Measurements from ENCODE around the gene ZNF580.

DNA sequence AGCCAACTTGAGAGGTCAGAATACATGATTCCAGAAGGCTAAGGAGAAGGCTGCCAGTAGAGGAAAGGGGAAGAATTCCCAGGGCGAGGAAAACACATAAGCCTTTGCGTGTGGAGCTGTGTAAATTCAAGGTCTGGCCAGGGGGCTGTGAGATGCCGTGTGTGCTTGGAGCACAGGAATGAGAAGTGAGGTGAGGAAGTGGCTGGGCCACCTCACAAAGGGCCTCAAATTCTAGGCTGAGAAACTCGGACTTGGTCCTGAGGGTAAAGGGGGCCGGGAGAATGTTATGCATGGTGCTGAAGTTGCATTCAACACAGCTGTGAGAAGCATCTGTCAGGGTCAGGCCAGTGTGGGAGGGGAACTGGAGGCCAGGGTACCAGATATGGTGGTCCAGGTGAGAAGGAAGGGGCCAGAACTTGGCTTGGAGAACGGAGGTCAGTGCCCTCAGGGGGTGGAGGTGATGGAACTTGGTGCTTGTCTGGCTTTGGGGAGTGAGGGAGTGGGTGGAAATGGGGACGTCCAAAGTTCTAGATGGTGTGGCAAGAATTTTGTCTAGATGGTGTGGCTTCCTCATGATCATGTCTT lies 4.9 kb upstream of the ZNF580 start:
- TF ChIP-seq TOX (CRISPR knock-in tag; IDR thresholded peaks at IDR 0.05; ENCODE audit: borderline replicate concordance) (no peak), PPARA (CRISPR knock-in tag; IDR thresholded peaks at IDR 0.05; ENCODE audit: borderline replicate concordance) (no peak), ARNTL (CRISPR knock-in tag; IDR thresholded peaks at IDR 0.05; ENCODE audit: borderline replicate concordance, low read depth) (no peak), GLIS3 (CRISPR knock-in tag; IDR thresholded peaks at IDR 0.05) (no peak), ZC3H10 (CRISPR knock-in tag; IDR thresholded peaks at IDR 0.05) (no peak), TCF4 (CRISPR knock-in tag; IDR thresholded peaks at IDR 0.05; ENCODE audit: borderline replicate concordance) (no peak)
- TF ChIP-seq, protein P1, sequence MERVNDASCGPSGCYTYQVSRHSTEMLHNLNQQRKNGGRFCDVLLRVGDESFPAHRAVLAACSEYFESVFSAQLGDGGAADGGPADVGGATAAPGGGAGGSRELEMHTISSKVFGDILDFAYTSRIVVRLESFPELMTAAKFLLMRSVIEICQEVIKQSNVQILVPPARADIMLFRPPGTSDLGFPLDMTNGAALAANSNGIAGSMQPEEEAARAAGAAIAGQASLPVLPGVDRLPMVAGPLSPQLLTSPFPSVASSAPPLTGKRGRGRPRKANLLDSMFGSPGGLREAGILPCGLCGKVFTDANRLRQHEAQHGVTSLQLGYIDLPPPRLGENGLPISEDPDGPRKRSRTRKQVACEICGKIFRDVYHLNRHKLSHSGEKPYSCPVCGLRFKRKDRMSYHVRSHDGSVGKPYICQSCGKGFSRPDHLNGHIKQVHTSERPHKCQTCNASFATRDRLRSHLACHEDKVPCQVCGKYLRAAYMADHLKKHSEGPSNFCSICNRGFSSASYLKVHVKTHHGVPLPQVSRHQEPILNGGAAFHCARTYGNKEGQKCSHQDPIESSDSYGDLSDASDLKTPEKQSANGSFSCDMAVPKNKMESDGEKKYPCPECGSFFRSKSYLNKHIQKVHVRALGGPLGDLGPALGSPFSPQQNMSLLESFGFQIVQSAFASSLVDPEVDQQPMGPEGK (CRISPR knock-in tag; IDR thresholded peaks at IDR 0.05; ENCODE audit: borderline replicate concordance): no peak
